Measurements from ENCODE around the gene CD302. TPM values are rescaled to one million over a fixed set of nuclear protein-coding genes. Genes with fewer than 3 reads are reported as not detected.
"Not testable (repeated sequence)": the region's sequence is repeated elsewhere in the genome, so short reads cannot be mapped to it uniquely, and the experiment has no call there.

CD302 gene
- total RNA-seq, 4 donors from 2014 or later: 12.7 to 35.9 (median 19.1) TPM

GRCh38 chr2:159748089-159748488, 49.9 kb downstream of the CD302 start:
- 97% methylated on average over 9 of the region's 9 CpGs for WGBS, 2 donors (ENCODE audit: low coverage in 1 of 2)
- Histone ChIP-seq H3K4me1 (no peaks in the 10 kb centered on the region), H3K9me3 (no peaks in the 10 kb centered on the region), H3K27ac (no peak overlapping the region), H3K27me3 (no peaks in the 10 kb centered on the region), H3K4me3 (no peak overlapping the region), H3K36me3 (peaks cover 0 to 64% (median 16%) of the 10 kb centered on the region in 4 donors)
- DNase-seq: no peak
- no peak for TF ChIP-seq POLR2AphosphoS5 (IDR thresholded peaks at IDR 0.05)
- TF ChIP-seq POLR2A (IDR thresholded peaks at IDR 0.05): no peak
- TF ChIP-seq CTCF (IDR thresholded peaks at IDR 0.05): no peak
- no peak for TF ChIP-seq EP300 (IDR thresholded peaks at IDR 0.05; ENCODE audit: low read depth)
- intact Hi-C loops (cut with DNase I; ENCODE audit: low total_unique reads): no loop called here
- in situ Hi-C loops (cut with MboI; ENCODE audit: low pct_ligation_motif_present in 1 of 4, low pct_unique_long_range_greater_than_20kb in 1 of 4, low sequenced_read_pairs in 3 of 4): no loop called here

- H3K27ac ChIP-seq; H3K4me1 ChIP-seq; intact Hi-C loops (cut with DNase I; ENCODE audit: low total_unique reads); in situ Hi-C loops (cut with MboI; ENCODE audit: low pct_ligation_motif_present in 1 of 4, low pct_unique_long_range_greater_than_20kb in 1 of 4, low sequenced_read_pairs in 3 of 4); DNase-seq; H3K4me3 ChIP-seq; H3K9me3 ChIP-seq; H3K27me3 ChIP-seq: not testable (repeated sequence)
- 95% methylated on average over 8 to 11 of the region's 11 CpGs for WGBS, 2 donors (ENCODE audit: low coverage in 1 of 2)
- peaks cover 0 to 58% (median 12%) of the 10 kb centered on the region in 4 donors for H3K36me3 ChIP-seq
These were observed 52.8 kb downstream of the CD302 start for GRCh38 chr2:159745237-159745636.

GRCh38 chr2:159744363-159744762, 53.6 kb downstream of the CD302 start:
- Histone ChIP-seq H3K27me3 (no peaks in the 10 kb centered on the region), H3K27ac (no peak overlapping the region), H3K9me3 (no peaks in the 10 kb centered on the region), H3K4me1 (no peaks in the 10 kb centered on the region), H3K4me3 (no peak overlapping the region), H3K36me3 (peaks cover 0 to 51% (median 11%) of the 10 kb centered on the region in 4 donors)
- DNase-seq: no peak
- intact Hi-C loops (cut with DNase I; ENCODE audit: low total_unique reads): no loop called here
- in situ Hi-C loops (cut with MboI; ENCODE audit: low pct_ligation_motif_present in 1 of 4, low pct_unique_long_range_greater_than_20kb in 1 of 4, low sequenced_read_pairs in 3 of 4): no loop called here
- 77 to 82% methylated on average over 1 to 3 of the region's 3 CpGs for WGBS, 2 donors (ENCODE audit: low coverage in 1 of 2)
- no peak for TF ChIP-seq CTCF (IDR thresholded peaks at IDR 0.05)

GRCh38 chr2:159742846-159743245, 55.2 kb downstream of the CD302 start:
- DNase-seq: no peak
- Histone ChIP-seq H3K4me3 (no peak overlapping the region), H3K27me3 (no peaks in the 10 kb centered on the region), H3K36me3 (peaks cover 0 to 36% (median 6%) of the 10 kb centered on the region in 4 donors), H3K27ac (no peak overlapping the region), H3K4me1 (no peaks in the 10 kb centered on the region), H3K9me3 (no peaks in the 10 kb centered on the region)
- no peak for TF ChIP-seq CTCF (IDR thresholded peaks at IDR 0.05)
- TF ChIP-seq POLR2A (IDR thresholded peaks at IDR 0.05): no peak
- TF ChIP-seq POLR2AphosphoS5 (IDR thresholded peaks at IDR 0.05): no peak
- no peak for TF ChIP-seq EP300 (IDR thresholded peaks at IDR 0.05; ENCODE audit: low read depth)
- in situ Hi-C loops (cut with MboI; ENCODE audit: low pct_ligation_motif_present in 1 of 4, low pct_unique_long_range_greater_than_20kb in 1 of 4, low sequenced_read_pairs in 3 of 4): no loop called here
- 91 to 100% methylated on average over 5 to 6 of the region's 6 CpGs for WGBS, 2 donors (ENCODE audit: low coverage in 1 of 2)
- intact Hi-C loops (cut with DNase I; ENCODE audit: low total_unique reads): no loop called here

All from transverse colon (tissue), 4 donors.